ENCODE data around the gene KIAA1217.
"Not testable (repeated sequence)": the region's sequence is repeated elsewhere in the genome, so short reads cannot be mapped to it uniquely, and the experiment has no call there.

The KIAA1217 gene

GRCh38 chr10:24415455-24416125 lies 206.7 kb downstream of the KIAA1217 start:
- no peak for DNase-seq

DNA sequence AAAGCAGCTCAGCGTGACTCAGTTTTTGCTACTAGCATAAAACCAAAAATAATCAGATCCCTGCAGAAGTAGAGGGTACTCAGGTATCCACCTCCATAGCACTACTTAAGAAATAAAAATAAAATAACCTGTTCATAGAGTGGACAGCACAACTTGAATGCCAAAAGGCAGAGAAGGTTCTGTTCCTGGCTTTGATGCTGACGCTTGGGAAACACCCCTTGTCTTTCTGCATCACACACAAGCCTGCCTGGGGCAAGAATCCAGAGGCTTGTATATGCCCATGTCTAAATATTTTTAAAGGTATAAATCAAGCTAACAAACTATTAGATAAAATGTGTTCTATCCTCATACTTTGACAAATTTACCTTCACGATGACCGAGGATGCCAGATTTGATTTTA lies 207.3 kb downstream of the KIAA1217 start:
- no peak for DNase-seq

DNA sequence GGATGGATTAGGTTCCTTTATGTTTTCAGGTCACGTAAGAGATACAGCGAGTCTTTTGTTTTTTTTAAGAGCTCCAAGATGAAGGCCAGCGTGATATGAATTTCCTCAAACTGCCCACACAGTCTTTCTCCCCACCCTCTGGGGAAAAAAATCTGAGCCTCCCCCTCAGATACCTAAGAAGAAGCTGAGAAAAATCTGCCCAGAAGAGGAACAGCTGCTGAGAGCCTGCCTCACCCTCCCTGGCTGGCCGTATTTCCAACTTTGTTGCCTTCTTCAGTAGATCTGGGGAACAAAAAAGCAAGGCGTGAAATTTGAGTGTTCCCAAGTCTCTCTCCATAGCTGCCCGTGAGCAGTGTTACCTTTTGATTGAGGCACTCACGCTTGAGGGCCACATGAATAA lies 208.1 kb downstream of the KIAA1217 start:
- no peak for DNase-seq

GRCh38 chr10:24418532-24418931 lies 209.6 kb downstream of the KIAA1217 start:
- no peak for DNase-seq

GRCh38 chr10:24419066-24419465 lies 210.1 kb downstream of the KIAA1217 start:
- no peak for DNase-seq

- DNase-seq = no peak
These were observed 216.2 kb downstream of the KIAA1217 start for GRCh38 chr10:24425151-24425550.

GRCh38 chr10:24427678-24428409 lies 218.9 kb downstream of the KIAA1217 start:
- no peak for DNase-seq

DNA sequence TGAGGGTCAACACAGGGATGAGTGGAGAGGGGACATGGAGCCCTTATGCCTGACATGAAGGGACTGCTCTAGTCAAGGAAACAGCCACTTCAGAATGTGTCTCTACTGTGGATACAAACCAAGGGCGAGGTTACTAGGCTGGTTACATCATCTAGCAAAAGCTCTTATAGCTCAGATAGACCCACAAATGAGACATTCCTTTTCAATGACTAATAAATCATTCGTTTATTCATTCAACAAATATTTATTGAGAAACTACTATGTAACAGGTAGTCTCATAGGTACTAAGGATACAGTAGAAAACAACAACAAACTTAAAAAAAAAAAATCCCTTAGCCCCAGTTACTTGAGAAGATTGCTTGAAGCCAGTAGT lies 219.5 kb downstream of the KIAA1217 start:
- no peak for DNase-seq

DNA sequence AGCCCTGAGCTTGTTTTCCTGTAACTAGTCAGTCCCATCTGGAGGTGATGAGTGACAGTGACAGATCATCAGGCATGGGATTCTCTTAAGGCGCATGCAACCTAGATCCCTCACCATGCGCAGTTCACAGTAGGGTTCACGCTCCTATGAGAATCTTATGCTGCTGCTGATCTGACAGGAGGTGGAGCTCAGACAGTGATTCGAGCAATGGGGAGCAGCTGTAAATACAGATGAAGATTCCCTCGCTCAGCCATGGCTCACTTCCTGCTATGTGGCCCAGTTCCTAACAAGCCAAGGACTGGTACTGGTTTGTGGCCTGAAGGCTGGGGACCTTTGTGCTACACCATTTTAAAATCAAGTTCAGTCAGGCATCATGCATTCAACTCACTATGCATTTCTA lies 221.7 kb downstream of the KIAA1217 start:
- DNase-seq = no peak

DNA sequence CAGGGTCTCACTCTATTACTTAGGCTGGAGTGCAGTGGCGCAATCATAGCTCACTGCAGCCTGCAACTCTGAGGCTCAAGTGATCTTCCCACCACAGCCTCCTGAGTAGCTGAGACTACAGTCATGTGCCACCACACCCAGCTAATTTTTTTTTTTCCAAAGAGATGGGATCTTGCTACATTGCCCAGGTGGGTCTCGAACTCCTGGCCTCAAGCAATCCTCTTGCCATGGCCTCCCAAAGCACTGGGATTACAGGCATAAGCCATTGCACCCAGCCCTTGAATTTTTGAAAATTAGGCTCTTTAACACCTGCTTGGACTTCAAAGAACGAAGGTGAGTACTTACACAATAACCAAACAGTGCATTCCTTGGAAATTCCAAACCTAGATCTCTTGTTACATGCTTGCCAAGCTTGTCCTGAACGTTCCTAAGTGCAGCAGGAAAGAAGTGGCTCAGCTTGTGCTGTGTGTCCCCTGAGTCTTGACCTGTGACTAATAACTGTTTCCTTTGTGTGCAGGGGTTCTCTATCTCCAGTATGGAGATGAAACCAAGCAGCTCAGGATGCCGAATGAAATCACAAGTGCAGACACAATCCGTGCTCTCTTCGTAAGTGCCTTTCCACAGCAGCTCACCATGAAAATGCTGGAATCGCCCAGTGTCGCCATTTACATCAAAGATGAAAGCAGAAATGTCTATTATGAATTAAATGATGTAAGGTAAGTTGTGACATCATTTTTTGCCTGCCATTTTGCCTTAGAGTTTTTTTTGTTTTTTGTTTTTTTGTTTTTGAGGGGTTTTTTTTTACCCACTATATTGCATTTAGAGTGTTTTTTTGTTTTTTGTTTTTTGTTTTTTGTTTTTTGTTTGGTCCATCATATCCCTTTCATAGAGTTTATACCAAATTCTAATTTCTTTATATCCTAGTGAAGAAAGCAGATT lies 223.8 kb downstream of the KIAA1217 start:
- no peak for DNase-seq

DNA sequence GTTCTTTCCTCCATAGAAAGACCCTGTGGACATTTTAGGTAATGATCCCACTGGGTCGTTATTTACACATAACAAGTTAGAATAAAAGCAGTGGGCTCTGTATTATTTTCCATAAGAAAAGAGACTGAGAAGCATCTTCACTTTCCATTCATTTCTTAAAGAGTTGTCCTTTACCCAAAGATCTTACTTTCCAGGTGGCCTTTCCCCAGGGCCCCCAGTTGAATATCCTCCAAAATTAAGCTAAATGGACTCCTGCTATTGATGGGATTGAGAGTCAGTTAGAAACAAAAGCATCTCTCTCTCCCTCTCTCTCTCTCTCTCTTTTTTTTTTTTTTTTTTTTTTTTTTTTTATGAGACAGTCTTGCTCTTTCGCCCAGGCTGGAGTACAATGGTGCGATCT lies 224.8 kb downstream of the KIAA1217 start:
- DNase-seq = no peak

GRCh38 chr10:24434961-24435360 lies 226.0 kb downstream of the KIAA1217 start:
- no peak for DNase-seq

DNA sequence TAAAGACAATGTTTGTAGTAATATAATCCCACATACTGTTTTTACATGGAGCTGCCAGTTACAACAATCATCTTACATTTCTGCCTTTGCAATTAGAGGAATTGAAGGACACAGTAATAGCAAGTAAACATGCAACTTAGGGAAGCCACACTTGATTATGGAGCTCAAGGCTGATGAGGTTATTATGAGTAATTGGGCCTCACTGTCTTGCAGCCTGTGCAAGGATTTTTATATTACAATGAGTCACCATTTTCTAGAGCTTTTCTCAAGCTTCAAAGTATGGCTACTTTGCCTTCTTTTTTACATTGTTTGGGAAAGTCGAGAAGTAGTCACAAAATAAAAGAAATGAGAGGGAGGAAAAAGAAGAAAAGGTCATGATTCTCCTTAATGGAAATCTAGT lies 226.4 kb downstream of the KIAA1217 start:
- no peak for DNase-seq

DNA sequence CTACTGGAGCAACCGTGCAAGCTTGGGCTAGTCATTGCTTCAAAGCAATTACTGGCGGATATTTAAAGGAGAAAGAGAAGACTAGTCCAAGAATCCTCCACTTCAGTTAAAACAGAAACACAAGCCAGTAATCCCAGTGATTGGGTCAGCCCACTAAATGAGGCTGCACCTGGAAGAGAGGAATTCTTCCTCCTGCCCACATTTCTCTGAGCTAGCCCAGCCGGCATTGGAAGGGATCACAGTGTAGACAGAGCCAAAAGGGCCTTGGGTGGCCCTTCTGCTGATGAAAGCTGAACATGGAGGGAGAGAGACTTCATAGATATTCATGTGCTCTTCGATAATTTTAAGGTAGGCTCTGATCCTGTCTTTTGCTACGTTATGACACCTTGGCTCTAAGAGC lies 228.4 kb downstream of the KIAA1217 start:
- DNase-seq = no peak

GRCh38 chr10:24438800-24439199 lies 229.9 kb downstream of the KIAA1217 start:
- DNase-seq = no peak

DNA sequence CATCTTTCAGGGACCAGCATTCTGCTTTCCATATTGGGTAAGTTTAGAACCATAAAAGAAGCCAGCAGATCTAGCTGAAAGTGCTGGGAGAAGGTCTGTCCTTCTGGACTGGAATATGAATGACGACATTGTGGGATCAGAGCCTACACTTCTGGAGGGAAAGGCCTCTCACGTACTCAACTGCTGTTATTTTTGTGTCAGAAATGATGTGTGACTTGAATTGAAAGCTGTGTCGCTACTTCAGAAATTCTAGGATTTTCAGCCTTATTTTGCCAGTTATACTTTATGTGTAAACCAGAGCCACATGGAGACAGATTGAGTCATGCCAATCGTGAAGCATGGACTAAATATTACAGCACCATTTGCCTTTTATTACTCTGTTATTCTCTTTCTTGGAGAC lies 231.0 kb downstream of the KIAA1217 start:
- no peak for DNase-seq

DNA sequence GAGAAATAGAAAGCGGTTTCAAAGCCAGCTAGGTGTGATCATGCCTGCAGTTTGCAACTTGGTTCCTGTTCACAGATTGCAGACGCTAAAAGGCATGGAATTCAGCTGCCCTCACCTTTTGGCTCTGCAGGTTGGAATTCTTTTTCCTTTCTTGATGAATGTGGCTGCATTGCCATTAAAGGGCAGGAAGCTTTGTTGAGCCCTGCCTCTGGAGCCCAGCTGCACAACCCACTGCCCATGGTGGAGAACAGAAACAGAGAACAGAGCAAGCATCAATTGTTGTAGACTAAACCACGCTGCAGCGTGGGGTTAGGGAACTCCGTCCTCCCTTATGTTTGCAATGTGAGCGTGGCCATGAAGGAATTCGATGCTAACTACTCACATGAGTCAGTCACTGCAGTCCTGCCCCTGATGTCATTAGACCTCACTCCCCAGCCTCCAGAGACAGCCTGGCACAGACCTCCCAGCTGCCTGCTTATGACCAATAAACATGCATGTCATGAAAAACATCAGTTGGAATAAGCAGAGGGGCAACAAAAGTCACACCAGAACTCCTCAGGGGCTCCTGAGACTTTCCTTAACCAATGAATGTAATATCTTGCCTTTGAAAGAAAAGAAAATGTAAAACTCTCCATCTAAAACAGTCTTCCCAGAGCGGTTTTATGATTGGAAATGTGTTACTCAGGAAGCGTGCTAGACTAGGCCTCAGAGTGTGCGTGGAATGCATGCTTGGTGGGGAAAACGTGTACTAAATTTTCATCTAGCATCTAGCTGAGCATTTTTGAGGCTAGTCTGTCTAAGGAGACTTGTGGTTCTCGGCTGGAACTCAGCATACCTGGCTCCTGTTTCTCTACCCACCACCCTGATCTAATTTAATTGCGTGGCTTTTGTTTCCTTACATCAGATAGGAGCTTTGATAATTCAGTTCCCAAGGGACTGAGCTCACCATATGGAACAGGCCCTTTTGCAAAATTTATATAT lies 232.2 kb downstream of the KIAA1217 start:
- DNase-seq = no peak

DNA sequence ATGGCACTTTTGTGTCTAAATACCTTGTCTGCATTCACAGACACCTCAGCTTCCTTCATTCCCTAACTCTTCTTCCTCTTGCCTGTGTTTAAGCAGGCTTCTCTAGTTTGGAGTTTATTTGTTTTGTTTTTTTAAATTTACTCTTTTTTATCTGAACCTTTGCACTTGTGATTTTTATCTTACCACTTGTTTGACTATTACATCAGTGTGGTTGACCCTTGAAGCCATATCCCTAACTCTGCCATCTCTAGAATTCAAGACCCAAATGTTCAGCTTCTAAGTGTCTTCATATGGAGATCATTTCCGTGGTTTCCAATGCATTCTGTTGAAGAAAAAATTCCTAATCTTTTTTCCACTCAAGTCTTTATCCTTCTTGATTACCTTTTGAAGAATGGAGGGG lies 233.3 kb downstream of the KIAA1217 start:
- no peak for DNase-seq

DNA sequence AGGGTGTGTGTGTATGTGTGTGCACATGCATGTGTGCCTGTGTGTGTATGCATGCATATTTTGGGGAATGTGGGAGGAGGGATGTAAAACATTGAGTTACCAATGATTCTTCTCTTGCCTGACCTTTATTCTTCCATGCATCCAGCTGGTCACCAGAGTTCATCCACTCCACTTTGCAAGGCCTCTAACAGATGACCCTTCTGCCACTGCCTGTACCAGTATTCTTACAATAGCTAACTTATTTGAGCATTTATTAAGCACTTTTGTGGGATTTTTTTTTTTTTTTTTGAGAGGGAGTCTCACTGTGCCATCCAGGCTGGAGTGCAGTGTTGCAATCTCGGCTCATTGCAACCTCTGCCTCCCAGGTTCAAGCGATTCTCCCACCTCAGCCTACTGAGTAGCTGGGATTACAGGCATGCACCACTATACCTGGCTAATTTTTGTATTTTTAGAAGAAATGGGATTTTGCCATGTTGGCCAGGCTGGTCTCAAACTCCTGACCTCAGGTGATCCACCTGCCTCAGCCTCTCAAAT lies 233.8 kb downstream of the KIAA1217 start:
- DNase-seq = not testable (repeated sequence)

GRCh38 chr10:24444337-24444736 lies 235.4 kb downstream of the KIAA1217 start:
- no peak for DNase-seq

DNA sequence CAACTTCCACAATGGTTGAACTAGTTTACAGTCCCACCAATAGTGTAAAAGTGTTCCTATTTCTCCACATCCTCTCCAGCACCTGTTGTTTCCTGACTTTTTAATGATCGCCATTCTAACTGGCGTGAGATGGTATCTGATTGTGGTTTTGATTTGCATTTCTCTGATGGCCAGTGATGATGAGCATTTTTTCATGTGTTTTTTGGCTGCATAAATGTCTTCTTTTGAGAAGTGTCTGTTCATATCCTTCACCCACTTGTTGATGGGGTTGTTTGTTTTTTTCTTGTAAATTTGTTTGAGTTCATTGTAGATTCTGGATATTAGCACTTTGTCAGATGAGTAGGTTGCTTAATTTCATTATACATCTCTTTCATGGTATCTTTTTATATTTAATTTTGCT lies 237.0 kb downstream of the KIAA1217 start:
- DNase-seq = not testable (repeated sequence)

- no peak for DNase-seq
These were observed 237.8 kb downstream of the KIAA1217 start for GRCh38 chr10:24446739-24447138.
